HK-2 (cell line): ENCODE data around the gene EML4.
"Not testable (repeated sequence)": the region's sequence is repeated elsewhere in the genome, so short reads cannot be mapped to it uniquely, and the experiment has no call there.

Source experiments
- DNase-seq: peaks from one replicate; pipeline ENCODE4 v3.0.0-alpha.2; 2018; ENCODE audit not compliant: unreplicated experiment

EML4 gene

DNA sequence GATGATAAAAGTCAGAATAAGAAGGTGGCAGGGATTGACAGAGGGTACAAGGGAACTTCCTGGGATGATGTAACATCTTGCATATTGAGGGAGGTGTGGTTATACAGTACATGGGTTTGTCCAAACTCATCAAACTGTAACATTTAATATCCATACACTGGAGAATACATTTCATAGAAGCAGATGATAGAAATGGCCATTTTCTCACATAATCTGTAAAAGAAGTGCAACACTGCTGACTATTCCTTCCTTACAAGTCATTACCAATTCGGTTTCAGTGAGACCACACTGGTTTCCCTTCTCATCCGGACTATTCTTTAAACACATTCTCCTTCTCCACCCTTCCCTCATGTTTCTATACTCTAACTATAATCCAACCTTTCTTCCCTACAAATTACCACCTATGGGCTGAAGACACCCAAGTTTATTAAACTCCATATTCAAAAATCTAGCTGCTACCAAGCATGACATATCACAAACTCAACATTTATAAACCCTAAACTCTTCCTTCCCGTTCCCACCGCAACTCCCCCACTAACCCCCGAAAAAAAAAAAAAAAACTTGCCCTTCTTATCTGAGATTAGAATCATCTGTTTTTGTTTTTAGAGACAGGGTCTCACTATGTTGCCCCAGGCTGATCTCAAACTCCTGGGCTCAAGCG, 190.3 kb downstream of the EML4 start:
- no peak for DNase-seq

- no peak for DNase-seq
These were observed 190.9 kb downstream of the EML4 start for GRCh38 chr2:42359965-42360483.

DNA sequence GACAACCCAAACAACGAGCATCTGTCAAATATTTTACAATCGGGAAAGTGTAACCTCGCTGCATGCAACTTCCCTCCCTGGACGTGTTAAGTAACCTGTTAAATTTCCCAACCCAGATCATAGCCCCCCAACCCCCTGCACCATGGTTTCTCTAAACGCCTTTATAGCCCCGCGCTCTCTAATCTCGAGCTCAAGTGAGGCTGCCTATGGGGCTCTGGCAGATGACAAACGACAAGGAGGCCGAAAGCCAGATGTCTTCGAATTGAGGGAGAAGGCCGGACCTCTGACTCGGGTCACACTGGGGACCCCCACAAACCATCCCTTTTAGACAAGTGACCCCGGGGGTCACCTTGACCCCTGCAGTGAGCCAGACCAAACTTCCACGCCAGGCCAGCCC, 191.3 kb downstream of the EML4 start:
- no peak for DNase-seq

- peak; percentile 96 for DNase-seq
These were observed 192.0 kb downstream of the EML4 start, which contains the start of gene COX7A2L for GRCh38 chr2:42360890-42361727. Gene COX7A2L, minus strand, starts transcription at chr2:42361217. Its CDS starts 56 bp downstream, at chr2:42361161.

- DNase-seq, result no peak
These were observed 192.7 kb downstream of the EML4 start for GRCh38 chr2:42361728-42362283.

DNA sequence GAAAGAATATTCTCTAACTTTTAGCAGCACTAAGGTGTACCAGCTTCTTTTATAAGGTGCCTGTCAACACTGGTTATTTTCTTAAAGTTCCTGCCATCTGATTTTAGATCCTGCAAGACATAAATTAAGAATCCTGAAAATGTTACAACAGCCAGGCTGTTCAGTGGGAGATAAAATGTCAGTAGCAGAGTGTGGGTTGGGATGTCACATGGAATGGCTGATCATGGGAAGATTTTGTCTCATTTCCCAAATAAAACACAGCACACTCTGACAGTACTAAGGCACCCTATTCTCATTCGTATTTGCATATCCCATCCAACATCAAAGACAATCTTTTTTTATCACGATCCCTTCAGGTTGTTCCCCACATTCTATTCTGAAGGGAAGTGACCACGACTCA, 194.3 kb downstream of the EML4 start:
- DNase-seq, result no peak

DNA sequence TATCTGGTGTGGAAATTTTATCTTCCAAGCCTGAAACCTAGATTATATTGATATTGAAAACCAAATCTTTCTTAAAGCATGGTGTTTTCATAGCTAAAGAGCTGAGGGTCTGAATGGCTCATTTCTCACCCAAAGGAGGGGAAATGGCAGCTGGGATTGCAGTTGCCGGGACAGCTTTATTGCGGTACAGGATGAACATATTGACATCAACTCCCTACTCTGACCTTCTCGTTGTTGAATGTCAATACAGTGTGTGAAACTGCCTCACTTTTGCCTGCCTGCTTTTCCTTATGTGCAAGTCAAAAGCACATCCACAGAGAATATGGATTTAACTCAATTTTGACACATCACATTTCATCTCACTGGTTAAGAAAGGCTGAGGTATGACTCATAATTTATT, 195.5 kb downstream of the EML4 start:
- no peak for DNase-seq

DNA sequence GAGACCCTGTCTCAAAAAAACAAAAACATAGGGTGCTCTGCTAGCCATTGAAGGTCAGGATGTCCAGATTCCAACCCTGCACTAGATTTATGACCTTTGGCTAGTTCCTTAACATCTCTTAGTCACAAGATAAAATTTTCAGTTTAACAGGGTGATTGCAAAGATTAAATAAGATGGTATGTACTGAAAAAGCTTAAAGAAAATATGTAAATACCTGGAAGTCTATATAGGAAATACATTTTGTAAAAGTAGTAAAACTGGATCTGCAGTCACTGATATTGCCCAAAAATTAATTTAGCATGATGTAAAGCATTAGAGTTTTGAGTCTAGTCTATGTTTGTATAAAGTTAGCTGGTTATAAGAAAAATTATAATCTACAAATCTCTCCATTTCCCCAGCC, 197.3 kb downstream of the EML4 start:
- no peak for DNase-seq

DNA sequence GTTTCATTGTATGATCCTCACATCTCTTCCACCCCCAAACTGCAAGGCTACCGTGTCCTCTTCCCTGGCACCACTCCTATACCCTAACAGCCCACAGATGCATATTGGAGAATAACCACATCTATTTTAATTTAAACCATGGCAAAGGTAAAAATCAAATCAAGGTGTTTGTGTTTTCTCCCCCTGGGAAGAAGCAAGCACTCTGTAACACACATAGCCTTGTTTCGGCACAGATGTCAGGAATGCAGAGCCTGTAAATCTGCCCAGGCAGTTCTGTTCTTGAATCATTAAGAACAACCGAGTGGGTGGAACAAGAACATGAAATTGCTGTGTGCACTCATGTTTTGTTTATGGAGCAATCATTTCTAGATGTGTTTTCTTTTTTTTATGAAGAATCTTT, 198.7 kb downstream of the EML4 start:
- no peak for DNase-seq

DNA sequence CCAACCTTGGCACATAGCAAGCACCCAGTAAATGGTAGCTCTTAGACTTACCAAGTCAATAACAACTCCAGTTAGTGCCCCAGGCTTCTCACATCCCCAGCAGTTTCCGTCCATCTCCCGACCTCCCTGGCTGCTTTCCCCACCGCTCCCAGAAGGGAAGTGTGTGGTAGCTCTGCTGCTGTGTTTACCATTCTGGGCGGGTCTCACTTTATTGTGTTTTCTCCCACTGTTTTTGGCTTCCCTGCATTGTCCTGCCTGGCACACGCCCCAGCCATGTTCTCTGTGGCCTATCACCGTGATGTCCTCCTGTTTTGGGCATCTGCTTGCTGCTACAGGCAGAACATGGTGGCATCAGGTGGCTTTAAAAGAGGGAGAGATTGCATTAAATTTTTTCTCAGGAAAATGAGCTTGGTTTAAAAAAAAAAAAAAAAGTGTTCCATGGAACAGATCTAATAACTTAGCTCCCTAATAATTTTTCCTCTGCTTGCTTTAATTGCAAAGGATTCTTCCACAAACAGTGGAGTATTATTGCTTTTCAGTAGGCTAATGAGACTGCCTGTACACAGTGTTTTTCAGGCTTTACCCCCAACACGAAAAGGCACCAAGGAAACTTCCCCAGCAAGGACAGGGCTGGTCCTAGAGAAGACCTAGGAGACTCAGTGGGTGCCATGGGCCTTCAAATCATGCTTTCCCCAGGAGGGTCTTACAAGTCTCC, 199.8 kb downstream of the EML4 start:
- no peak for DNase-seq

- no peak for DNase-seq
These were observed 200.5 kb downstream of the EML4 start for GRCh38 chr2:42369532-42370229.

DNA sequence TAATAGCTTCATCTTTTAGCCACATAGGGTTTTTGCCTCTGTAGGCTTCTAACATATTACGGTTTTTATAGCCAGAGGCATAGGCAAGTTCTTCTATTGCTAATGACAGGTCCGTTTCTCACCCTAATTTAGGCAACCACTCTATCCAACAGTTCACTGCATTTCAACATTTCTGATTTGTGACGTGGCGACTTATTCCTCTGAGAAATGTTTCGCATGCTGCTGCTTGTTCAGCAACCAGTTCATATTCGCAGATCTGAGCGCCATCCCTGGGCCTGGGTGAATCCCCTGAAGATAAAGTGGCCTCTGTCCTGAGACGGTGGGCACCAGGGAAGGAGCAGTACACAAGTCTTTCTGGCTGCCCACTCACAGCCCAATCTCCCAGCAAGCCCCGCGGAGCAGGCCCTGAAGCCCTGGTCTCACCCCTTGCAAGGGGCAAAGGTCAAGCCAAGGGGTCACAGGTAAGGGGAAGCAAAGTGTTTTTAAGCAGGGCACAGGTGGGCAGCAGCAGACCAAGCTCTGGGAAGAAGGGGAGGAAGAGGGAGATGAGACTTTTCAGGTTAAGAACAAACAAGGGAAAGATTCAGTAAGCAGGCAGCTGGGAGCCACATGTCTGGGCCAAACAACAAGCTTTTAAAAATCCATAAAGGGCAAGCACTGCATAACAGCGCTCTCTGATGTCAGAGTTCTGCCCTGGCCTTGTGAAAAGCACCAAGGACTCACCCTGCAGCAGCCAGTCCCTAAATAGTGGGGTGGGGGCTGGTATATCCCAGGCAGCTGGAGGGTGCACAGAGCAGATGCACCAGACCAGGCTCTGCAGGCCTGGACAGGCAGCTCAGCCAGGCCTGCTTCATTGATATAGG, 202.7 kb downstream of the EML4 start:
- no peak for DNase-seq

DNA sequence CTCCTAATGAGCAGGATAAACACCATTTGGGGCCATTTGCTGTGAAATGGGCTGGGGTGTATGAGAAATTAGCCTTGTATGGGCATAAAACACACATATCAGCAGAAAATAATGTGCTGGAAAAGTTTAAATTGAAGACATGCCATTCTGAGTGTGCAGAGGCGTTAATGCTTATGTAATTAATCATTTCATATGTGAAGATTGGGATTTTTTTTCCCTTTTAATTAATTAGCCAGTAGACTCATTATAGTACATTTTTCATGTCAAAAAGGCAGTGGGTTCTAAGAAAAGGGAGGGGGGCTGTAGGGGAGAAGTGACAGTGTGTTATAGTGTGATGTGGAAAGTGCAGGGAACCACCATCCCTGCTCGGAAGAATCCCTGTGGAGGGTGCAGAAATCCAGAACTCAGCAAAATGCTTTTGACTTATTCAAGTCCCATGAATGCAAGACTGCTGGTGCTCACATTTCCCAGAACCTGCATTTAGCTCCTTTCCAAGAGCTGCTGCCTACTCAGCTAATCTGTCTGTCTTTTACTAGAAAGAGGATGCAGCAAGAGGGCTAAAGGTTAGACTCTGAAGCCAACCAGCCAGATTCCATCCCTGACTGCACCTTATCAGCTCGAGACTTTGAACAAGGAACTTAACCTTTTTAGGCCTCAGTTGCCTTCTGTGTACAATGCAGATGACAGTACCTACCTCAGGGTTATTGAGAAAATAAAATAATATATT, 203.5 kb downstream of the EML4 start:
- DNase-seq, result no peak

DNA sequence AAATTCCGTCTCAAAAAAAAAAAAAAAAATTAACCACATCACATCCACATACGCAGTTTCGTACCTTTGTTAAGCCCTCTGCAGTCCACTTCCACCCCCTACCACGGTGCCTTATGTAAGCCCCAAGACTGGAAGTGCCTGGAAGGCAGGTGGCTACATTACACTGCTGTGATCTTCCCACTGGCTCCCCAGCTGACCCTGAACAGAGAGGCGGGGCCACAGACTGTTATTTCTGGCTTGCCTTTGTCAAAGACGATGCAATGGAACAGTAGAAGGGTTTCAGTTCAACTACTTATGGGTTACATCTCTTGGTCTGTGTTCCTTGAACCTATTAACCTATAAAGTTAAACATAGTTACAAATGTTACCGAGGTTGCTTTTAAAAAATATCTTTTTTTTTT, 207.6 kb downstream of the EML4 start:
- DNase-seq, result no peak

- DNase-seq, result no peak
These were observed 209.3 kb downstream of the EML4 start for GRCh38 chr2:42378415-42378814.

GRCh38 chr2:42380026-42380425, 210.9 kb downstream of the EML4 start:
- DNase-seq, result not testable (repeated sequence)

- no peak for DNase-seq
These were observed 213.0 kb downstream of the EML4 start for GRCh38 chr2:42382144-42382543.
